ENCODE data around the gene PACC1. TPM values are rescaled to one million over a fixed set of nuclear protein-coding genes. Genes with fewer than 3 reads are reported as not detected.
A peak's percentile ranks its signal among the peaks of the same experiment; 100 is the strongest.
"Not testable (repeated sequence)": the region's sequence is repeated elsewhere in the genome, so short reads cannot be mapped to it uniquely, and the experiment has no call there.

The PACC1 gene
- total RNA-seq, 1 experiment from 2014 or later = 17.8 TPM

DNA sequence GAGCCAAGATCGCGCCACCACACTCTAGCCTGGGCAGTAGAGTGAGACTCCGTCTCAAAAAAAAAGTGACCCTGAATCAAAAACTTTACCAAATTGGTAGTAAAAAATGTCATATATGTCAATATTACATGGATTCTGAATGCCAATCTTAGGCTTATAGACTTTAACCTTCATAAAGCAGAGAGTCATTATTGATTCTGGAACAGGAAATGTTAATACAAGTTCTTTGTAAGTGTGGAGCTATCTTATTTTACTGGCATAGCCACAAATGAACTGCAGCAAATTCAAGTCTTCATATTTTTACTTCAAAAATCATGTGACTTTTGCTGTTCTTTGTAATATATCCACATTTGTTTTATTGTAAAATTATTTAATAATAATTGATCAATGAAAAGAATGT is 88.1 kb downstream of the PACC1 start:
- TF ChIP-seq, protein P1, sequence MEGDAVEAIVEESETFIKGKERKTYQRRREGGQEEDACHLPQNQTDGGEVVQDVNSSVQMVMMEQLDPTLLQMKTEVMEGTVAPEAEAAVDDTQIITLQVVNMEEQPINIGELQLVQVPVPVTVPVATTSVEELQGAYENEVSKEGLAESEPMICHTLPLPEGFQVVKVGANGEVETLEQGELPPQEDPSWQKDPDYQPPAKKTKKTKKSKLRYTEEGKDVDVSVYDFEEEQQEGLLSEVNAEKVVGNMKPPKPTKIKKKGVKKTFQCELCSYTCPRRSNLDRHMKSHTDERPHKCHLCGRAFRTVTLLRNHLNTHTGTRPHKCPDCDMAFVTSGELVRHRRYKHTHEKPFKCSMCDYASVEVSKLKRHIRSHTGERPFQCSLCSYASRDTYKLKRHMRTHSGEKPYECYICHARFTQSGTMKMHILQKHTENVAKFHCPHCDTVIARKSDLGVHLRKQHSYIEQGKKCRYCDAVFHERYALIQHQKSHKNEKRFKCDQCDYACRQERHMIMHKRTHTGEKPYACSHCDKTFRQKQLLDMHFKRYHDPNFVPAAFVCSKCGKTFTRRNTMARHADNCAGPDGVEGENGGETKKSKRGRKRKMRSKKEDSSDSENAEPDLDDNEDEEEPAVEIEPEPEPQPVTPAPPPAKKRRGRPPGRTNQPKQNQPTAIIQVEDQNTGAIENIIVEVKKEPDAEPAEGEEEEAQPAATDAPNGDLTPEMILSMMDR (IDR thresholded peaks at IDR 0.05; ENCODE audit: unreplicated experiment) = no peak
- Mint-ChIP-seq H3K27me3 (ENCODE audit: unreplicated experiment) (no peaks in the 10 kb centered on the region), H3K4me3 (ENCODE audit: low read depth, unreplicated experiment) (no peak overlapping the region), H3K9me3 (ENCODE audit: low read depth, unreplicated experiment) (no peaks in the 10 kb centered on the region), H3K27ac (ENCODE audit: unreplicated experiment) (no peak overlapping the region), H3K36me3 (ENCODE audit: insufficient read depth, unreplicated experiment) (no peaks in the 10 kb centered on the region), H3K4me1 (ENCODE audit: low read depth, unreplicated experiment) (no peaks in the 10 kb centered on the region)
- CTCF ChIA-PET = interaction anchor here (0.7 kb wide), 1 partner anchor 256 kb away, joined by 6 read pairs; no protein-coding TSS in a partner anchor
- intact Hi-C loops (cut with micrococcal nuclease; ENCODE audit: unreplicated experiment) = no loop called here
- no peak for DNase-seq
- no TSS peak for BruUV-seq (replicated peaks)

DNA sequence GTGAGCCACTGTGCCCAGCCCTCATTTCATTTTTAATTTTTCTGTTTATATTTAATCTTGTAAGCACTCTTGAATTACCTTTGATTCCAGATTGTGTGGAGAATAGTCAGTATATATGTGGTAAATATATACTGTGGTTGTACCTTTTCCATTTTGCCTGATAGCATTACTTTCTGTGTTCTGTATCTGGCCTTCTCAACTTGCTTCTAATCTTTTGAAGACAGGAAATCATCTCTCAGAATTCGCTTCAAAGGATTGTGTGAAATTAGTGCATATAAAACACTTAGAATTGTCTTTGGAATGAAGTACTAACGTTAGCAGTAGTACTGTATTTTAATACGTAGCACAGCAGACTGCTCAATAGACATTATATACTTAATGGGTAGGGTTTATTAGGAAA is 91.6 kb downstream of the PACC1 start:
- Mint-ChIP-seq H3K9me3 (ENCODE audit: low read depth, unreplicated experiment) (no peaks in the 10 kb centered on the region), H3K4me1 (ENCODE audit: low read depth, unreplicated experiment) (no peaks in the 10 kb centered on the region), H3K4me3 (ENCODE audit: low read depth, unreplicated experiment) (no peak overlapping the region), H3K27me3 (ENCODE audit: unreplicated experiment) (no peaks in the 10 kb centered on the region), H3K27ac (ENCODE audit: unreplicated experiment) (no peak overlapping the region), H3K36me3 (ENCODE audit: insufficient read depth, unreplicated experiment) (peaks cover 4% of the 10 kb centered on the region)
- CTCF ChIA-PET = no interaction called here
- intact Hi-C loops (cut with micrococcal nuclease; ENCODE audit: unreplicated experiment) = no loop called here
- TF ChIP-seq, protein P1 (IDR thresholded peaks at IDR 0.05; ENCODE audit: unreplicated experiment) = no peak
- no TSS peak for BruUV-seq (replicated peaks)
- DNase-seq = no peak

DNA sequence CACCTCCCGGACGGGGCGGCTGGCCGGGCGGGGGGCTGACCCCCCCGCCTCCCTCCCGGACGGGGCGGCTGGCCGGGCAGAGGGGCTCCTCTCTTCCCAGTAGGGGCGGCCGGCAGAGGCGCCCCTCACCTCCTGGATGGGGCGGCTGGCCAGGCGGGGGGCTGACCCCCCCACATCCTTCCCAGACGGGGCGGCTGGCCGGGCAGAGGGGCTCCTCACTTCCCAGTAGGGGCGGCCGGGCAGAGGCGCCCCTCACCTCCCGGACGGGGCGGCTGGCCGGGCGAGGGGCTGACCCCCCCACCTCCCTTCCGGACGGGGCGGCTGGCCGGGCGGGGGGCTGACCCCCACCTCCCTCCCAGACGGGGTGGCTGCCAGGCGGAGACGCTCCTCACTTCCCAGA is 93.7 kb downstream of the PACC1 start:
- intact Hi-C loops (cut with micrococcal nuclease; ENCODE audit: unreplicated experiment); H3K27me3 Mint-ChIP-seq (ENCODE audit: unreplicated experiment); CTCF ChIA-PET; H3K4me3 Mint-ChIP-seq (ENCODE audit: low read depth, unreplicated experiment); BruUV-seq (replicated peaks); H3K9me3 Mint-ChIP-seq (ENCODE audit: low read depth, unreplicated experiment); H3K4me1 Mint-ChIP-seq (ENCODE audit: low read depth, unreplicated experiment); H3K36me3 Mint-ChIP-seq (ENCODE audit: insufficient read depth, unreplicated experiment); DNase-seq; H3K27ac Mint-ChIP-seq (ENCODE audit: unreplicated experiment): not testable (repeated sequence)

DNA sequence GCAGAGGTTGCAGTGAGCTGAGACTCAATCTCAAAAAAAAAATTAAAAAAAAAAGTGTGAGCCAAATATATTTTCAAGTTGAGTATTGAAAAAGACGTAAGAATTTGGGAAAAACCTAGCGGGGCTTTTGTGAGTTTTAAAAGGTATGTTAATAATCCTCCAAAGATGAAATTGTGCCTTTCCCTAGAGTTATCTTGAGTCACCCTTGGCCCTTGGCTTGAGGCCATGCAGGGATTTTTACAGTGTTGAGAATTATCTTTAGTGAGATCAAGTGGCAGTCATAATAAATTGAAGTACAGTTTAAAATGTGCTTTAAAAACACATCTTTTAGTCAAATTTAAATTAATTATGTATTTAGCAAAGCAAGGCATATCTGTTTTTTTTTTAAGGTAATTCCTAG is 96.8 kb downstream of the PACC1 start:
- H3K27ac Mint-ChIP-seq (ENCODE audit: unreplicated experiment) = no peak overlapping the region
- no peak overlapping the region for H3K4me3 Mint-ChIP-seq (ENCODE audit: low read depth, unreplicated experiment)
- CTCF ChIA-PET = no interaction called here
- peaks cover 13% of the 10 kb centered on the region for H3K4me1 Mint-ChIP-seq (ENCODE audit: low read depth, unreplicated experiment)
- peaks cover 4% of the 10 kb centered on the region for H3K36me3 Mint-ChIP-seq (ENCODE audit: insufficient read depth, unreplicated experiment)
- DNase-seq = no peak
- H3K9me3 Mint-ChIP-seq (ENCODE audit: low read depth, unreplicated experiment) = no peaks in the 10 kb centered on the region
- BruUV-seq (replicated peaks) = no TSS peak
- TF ChIP-seq, protein P1 (IDR thresholded peaks at IDR 0.05; ENCODE audit: unreplicated experiment) = no peak
- no peaks in the 10 kb centered on the region for H3K27me3 Mint-ChIP-seq (ENCODE audit: unreplicated experiment)
- intact Hi-C loops (cut with micrococcal nuclease; ENCODE audit: unreplicated experiment) = loop anchor here (2.0 kb wide), 1 partner anchor 253 kb away; no protein-coding TSS in a partner anchor

DNA sequence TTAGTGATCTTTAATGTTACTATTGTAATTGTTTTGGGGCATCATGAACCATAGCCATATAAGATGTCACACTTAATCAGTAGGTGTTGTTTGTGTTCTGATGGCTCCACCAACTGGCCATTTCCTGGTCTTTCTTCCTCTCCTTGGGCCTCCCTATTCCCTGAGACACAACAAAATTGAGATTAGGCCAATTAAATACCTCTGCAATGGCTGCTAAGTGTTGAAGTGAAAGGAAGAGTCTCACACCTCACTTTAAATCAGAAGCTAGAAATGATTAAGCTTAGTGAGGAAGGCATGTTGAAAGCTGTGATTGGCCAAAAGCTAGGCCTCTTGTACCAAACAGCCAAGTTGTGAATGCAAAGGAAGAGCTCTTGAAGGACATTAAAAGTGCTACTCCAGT is 98.8 kb downstream of the PACC1 start:
- H3K4me1 Mint-ChIP-seq (ENCODE audit: low read depth, unreplicated experiment) = peaks cover 13% of the 10 kb centered on the region
- H3K4me3 Mint-ChIP-seq (ENCODE audit: low read depth, unreplicated experiment) = no peak overlapping the region
- H3K9me3 Mint-ChIP-seq (ENCODE audit: low read depth, unreplicated experiment) = no peaks in the 10 kb centered on the region
- peak overlapping the region; percentile 14 for H3K27ac Mint-ChIP-seq (ENCODE audit: unreplicated experiment)
- TF ChIP-seq, protein P1 (IDR thresholded peaks at IDR 0.05; ENCODE audit: unreplicated experiment) = peak; percentile 33
- intact Hi-C loops (cut with micrococcal nuclease; ENCODE audit: unreplicated experiment) = loop anchor here (1.0 to 2.0 kb wide), 2 partner anchors 246 to 251 kb away; no protein-coding TSS in a partner anchor
- BruUV-seq (replicated peaks) = no TSS peak
- peak; percentile 41 for DNase-seq
- peaks cover 4% of the 10 kb centered on the region for H3K36me3 Mint-ChIP-seq (ENCODE audit: insufficient read depth, unreplicated experiment)
- CTCF ChIA-PET = interaction anchor here (0.9 to 1.2 kb wide), 2 partner anchors 142 to 245 kb away, joined by 3 to 9 read pairs; no protein-coding TSS in a partner anchor
- no peaks in the 10 kb centered on the region for H3K27me3 Mint-ChIP-seq (ENCODE audit: unreplicated experiment)
